ENCODE data around the gene ATP6V0A4. TPM values are rescaled to one million over a fixed set of nuclear protein-coding genes. Genes with fewer than 3 reads are reported as not detected.

Gene ATP6V0A4
- total RNA-seq, 1 donor from 2014 or later = not detected

GRCh38 chr7:138727336-138728099, 70.5 kb downstream of the ATP6V0A4 start:
- peaks cover 3% of the 10 kb centered on the region for H3K9me3 Mint-ChIP-seq
- no peaks in the 10 kb centered on the region for H3K4me1 Mint-ChIP-seq
- H3K4me3 Mint-ChIP-seq = no peak overlapping the region
- H3K27me3 Mint-ChIP-seq (ENCODE audit: low read depth) = no peaks in the 10 kb centered on the region
- no peak overlapping the region for H3K27ac Mint-ChIP-seq (ENCODE audit: unreplicated experiment)
- no peak for DNase-seq (ENCODE audit: low read depth, low spot score)
- H3K36me3 Mint-ChIP-seq (ENCODE audit: low read depth) = no peaks in the 10 kb centered on the region
- TF ChIP-seq, protein P1, sequence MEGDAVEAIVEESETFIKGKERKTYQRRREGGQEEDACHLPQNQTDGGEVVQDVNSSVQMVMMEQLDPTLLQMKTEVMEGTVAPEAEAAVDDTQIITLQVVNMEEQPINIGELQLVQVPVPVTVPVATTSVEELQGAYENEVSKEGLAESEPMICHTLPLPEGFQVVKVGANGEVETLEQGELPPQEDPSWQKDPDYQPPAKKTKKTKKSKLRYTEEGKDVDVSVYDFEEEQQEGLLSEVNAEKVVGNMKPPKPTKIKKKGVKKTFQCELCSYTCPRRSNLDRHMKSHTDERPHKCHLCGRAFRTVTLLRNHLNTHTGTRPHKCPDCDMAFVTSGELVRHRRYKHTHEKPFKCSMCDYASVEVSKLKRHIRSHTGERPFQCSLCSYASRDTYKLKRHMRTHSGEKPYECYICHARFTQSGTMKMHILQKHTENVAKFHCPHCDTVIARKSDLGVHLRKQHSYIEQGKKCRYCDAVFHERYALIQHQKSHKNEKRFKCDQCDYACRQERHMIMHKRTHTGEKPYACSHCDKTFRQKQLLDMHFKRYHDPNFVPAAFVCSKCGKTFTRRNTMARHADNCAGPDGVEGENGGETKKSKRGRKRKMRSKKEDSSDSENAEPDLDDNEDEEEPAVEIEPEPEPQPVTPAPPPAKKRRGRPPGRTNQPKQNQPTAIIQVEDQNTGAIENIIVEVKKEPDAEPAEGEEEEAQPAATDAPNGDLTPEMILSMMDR (conservative IDR thresholded peaks at IDR 0.05) = no peak

DNA sequence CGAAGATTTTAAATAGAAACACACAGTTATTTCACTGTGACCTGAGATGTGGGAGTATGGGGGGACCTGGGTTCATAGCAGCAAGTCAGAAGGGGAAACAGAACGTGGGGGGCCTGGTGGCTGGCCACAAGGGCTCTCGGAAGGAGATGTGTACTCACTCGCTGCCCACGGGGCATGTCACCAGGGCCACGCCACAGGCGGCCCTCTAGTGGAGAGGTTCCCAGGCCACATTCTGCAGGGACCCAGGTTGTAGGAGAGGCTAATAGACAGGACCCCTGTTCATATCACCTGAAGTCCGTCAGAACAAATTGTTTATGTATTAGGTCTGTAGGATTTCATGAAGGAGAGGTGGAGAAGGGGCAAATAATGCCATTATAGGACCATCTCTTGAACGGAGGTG, 71.7 kb downstream of the ATP6V0A4 start:
- no peak for DNase-seq (ENCODE audit: low read depth, low spot score)
- H3K27me3 Mint-ChIP-seq (ENCODE audit: low read depth) = no peaks in the 10 kb centered on the region
- H3K4me3 Mint-ChIP-seq = no peak overlapping the region
- H3K27ac Mint-ChIP-seq (ENCODE audit: unreplicated experiment) = no peak overlapping the region
- H3K36me3 Mint-ChIP-seq (ENCODE audit: low read depth) = no peaks in the 10 kb centered on the region
- H3K9me3 Mint-ChIP-seq = peaks cover 3% of the 10 kb centered on the region
- no peaks in the 10 kb centered on the region for H3K4me1 Mint-ChIP-seq
- TF ChIP-seq, protein P1 (conservative IDR thresholded peaks at IDR 0.05) = peak; percentile 27

DNA sequence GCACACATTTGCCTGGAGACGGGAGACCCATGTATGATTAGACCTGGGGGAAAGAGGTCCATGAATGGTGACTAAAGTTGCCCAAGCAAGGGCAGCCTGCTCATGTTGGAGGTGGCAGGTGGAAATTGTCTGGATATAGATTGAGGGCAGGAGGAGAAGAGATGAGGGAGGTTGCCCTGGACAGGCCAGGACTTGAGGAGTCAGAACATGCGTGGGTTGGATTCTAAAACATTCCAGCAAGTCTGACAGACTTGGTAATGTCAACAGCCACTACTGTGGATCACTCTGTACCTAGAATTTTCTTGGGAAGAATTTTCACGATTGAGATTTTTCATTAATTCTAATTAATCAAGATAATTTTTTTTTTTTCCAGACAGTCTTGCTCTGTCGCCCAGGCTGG, 77.7 kb downstream of the ATP6V0A4 start:
- no peaks in the 10 kb centered on the region for H3K4me1 Mint-ChIP-seq
- no peak overlapping the region for H3K27ac Mint-ChIP-seq (ENCODE audit: unreplicated experiment)
- no peaks in the 10 kb centered on the region for H3K36me3 Mint-ChIP-seq (ENCODE audit: low read depth)
- H3K27me3 Mint-ChIP-seq (ENCODE audit: low read depth) = no peaks in the 10 kb centered on the region
- DNase-seq (ENCODE audit: low read depth, low spot score) = no peak
- TF ChIP-seq, protein P1 (conservative IDR thresholded peaks at IDR 0.05) = no peak
- H3K9me3 Mint-ChIP-seq = no peaks in the 10 kb centered on the region
- H3K4me3 Mint-ChIP-seq = no peak overlapping the region

- H3K4me1 Mint-ChIP-seq = no peaks in the 10 kb centered on the region
- no peaks in the 10 kb centered on the region for H3K27me3 Mint-ChIP-seq (ENCODE audit: low read depth)
- H3K4me3 Mint-ChIP-seq = no peak overlapping the region
- H3K9me3 Mint-ChIP-seq = no peaks in the 10 kb centered on the region
- no peak for DNase-seq (ENCODE audit: low read depth, low spot score)
- H3K27ac Mint-ChIP-seq (ENCODE audit: unreplicated experiment) = no peak overlapping the region
- TF ChIP-seq, protein P1 (conservative IDR thresholded peaks at IDR 0.05) = no peak
- H3K36me3 Mint-ChIP-seq (ENCODE audit: low read depth) = no peaks in the 10 kb centered on the region
These were observed 81.1 kb downstream of the ATP6V0A4 start for GRCh38 chr7:138716889-138717288.

- Mint-ChIP-seq H3K27me3 (ENCODE audit: low read depth) (no peaks in the 10 kb centered on the region), H3K27ac (ENCODE audit: unreplicated experiment) (no peak overlapping the region), H3K36me3 (ENCODE audit: low read depth) (no peaks in the 10 kb centered on the region), H3K9me3 (no peaks in the 10 kb centered on the region), H3K4me3 (no peak overlapping the region), H3K4me1 (no peaks in the 10 kb centered on the region)
- DNase-seq (ENCODE audit: low read depth, low spot score) = no peak
- TF ChIP-seq, protein P1 (conservative IDR thresholded peaks at IDR 0.05) = no peak
These were observed 84.8 kb downstream of the ATP6V0A4 start for GRCh38 chr7:138713191-138713590.

All from neural crest cell (in vitro differentiated cells).